Effector memory CD4-positive, alpha-beta T cell (primary cell): Measurements from ENCODE around the gene PLCB2.

Experiments
- DNase-seq, 3 donors: peaks; one replicate each; pipeline ENCODE4 v3.0.0-alpha.2; 2020
- H3K27ac ChIP-seq: 2 replicates; pipeline ENCODE4 v1.7.0; 2013; ENCODE audit warnings: mild to moderate bottlenecking, low read length, moderate library complexity; ENCODE audit not compliant: insufficient read depth, poor library complexity, severe bottlenecking
- H3K27me3 ChIP-seq: replicated peaks from 2 replicates; pipeline ENCODE4 v1.7.0; 2013; ENCODE audit warnings: mild to moderate bottlenecking, low read length; ENCODE audit not compliant: insufficient read depth, control insufficient read depth, poor library complexity, severe bottlenecking
- H3K36me3 ChIP-seq: 2 replicates; pipeline ENCODE4 v1.7.0; 2013; ENCODE audit warnings: mild to moderate bottlenecking, low read length, moderate library complexity; ENCODE audit not compliant: control insufficient read depth, insufficient read depth
- H3K4me1 ChIP-seq: 2 replicates; pipeline ENCODE4 v1.7.0; 2013; ENCODE audit warnings: low read length, mild to moderate bottlenecking; ENCODE audit not compliant: control insufficient read depth, insufficient read depth, poor library complexity, severe bottlenecking
- H3K4me3 ChIP-seq: 2 replicates; pipeline ENCODE4 v1.7.0; 2013; ENCODE audit warnings: low read length, low read depth, mild to moderate bottlenecking; ENCODE audit not compliant: insufficient read depth, poor library complexity, severe bottlenecking
- H3K9me3 ChIP-seq: 2 replicates; pipeline ENCODE4 v1.7.0; 2013; ENCODE audit warnings: mild to moderate bottlenecking, low read length, moderate library complexity; ENCODE audit not compliant: control insufficient read depth

Gene PLCB2

DNA sequence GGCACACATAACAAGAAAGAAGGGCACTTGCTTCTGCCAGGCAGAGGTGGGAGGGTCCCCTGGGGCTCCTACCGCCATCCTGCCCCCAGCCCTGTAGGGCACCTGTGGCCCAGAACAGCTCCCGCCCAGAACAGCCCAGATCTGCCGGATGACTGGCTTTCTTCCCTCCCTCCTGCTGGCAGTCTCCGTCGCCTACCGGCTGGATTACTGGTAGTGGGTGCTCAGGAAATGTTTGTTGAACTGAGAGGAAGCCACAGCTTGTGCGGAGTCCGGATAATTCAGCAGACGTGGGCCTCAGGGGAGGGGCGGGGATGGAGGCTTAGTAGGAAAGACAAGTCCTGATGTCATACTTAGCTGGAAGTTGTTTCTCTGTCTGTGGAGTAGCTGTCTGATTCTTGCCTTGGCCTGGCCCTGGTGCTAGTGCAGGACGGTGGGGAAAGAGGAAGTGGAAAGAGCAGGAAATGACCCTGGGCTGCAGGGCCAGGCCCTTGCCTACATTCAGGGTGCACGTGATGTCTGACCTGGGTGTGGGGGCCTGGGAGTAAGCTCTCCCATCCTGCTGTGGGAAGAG, 26.3 kb upstream of the PLCB2 start:
- Histone ChIP-seq H3K4me1 (peaks cover 9% of the 10 kb centered on the region), H3K27me3 (no peaks in the 10 kb centered on the region), H3K27ac (no peak overlapping the region), H3K9me3 (no peaks in the 10 kb centered on the region), H3K36me3 (no peaks in the 10 kb centered on the region), H3K4me3 (no peak overlapping the region)
- DNase-seq, result no peak

DNA sequence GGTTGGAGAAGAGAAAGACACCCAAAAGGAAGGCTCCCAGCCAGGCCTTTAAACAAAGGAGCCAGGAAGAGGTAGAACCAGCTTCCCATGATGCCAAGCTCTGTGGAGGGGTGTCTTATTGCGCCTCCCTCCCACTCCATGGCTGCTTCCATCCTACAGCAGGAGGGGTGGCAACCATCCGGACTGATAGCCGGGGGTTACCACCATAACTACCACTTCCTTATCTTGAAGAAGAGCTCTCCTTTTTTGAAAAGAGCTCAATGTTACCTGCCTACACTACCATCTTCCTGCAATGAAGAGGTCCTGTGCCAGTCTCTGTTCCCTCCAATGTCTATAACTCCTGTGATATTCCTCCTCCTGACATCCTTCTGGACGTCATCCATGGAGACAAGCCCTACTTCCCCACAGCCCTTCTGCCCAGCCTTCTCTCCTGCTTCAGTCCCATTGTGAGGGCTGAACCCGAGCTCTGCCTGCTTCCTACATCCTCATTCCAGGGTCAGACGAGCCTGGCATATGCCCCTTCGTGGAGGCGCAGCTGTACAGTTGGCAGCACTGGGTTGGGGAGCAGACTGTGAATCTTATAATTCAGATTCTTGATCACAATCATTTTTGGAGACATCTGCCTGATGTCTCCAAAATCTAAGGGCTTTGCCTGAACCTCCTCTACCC, 24.5 kb upstream of the PLCB2 start:
- peaks cover 4% of the 10 kb centered on the region for H3K4me1 ChIP-seq
- no peaks in the 10 kb centered on the region for H3K36me3 ChIP-seq
- no peak overlapping the region for H3K4me3 ChIP-seq
- H3K9me3 ChIP-seq, result no peaks in the 10 kb centered on the region
- no peaks in the 10 kb centered on the region for H3K27me3 ChIP-seq
- no peak overlapping the region for H3K27ac ChIP-seq
- no peak for DNase-seq

DNA sequence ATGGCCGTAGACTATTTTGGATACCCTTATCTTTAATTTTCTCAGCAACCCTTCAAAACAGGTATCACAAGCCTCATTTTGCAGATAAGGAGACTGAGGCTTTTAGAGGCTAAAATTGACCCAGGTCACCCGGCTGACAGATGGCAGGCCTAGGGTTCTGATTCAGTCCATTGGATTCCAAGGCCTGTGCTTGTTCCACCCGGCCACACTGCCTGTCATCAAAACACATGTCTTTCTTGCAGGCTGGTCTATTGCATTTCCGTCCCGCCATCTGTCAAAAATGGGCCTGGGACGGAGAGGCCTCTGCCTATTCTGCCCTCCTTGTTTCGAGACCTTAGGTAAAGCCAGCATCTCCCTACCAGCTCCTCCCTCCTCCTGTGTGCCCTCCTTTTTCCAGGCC, 23.9 kb upstream of the PLCB2 start:
- peaks cover 4% of the 10 kb centered on the region for H3K4me1 ChIP-seq
- no peaks in the 10 kb centered on the region for H3K9me3 ChIP-seq
- H3K4me3 ChIP-seq, result no peak overlapping the region
- H3K27ac ChIP-seq, result no peak overlapping the region
- no peaks in the 10 kb centered on the region for H3K27me3 ChIP-seq
- DNase-seq, result no peak
- no peaks in the 10 kb centered on the region for H3K36me3 ChIP-seq

DNA sequence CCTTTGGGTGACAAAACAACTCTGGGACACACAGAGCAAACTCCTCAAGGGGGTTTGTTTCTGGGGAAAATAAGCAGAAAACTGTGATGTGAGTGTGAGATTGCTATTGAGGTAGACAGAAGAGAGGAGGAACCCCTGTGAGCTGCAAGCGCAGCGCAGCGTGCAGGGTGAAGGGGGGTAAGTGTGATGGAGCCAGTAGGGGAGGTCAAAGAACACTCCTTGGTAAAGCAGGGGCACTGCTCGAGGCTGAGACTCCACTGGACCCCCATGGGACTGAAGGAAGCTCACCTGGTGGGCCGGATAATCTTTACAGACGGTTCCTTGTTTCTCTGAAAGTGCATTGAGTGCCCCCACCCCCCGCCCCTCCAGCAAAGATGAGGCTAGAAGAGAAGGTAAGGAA, 23.3 kb upstream of the PLCB2 start:
- no peaks in the 10 kb centered on the region for H3K27me3 ChIP-seq
- H3K27ac ChIP-seq, result no peak overlapping the region
- H3K4me3 ChIP-seq, result no peak overlapping the region
- no peaks in the 10 kb centered on the region for H3K36me3 ChIP-seq
- DNase-seq, result no peak
- H3K4me1 ChIP-seq, result peaks cover 4% of the 10 kb centered on the region
- no peaks in the 10 kb centered on the region for H3K9me3 ChIP-seq

DNA sequence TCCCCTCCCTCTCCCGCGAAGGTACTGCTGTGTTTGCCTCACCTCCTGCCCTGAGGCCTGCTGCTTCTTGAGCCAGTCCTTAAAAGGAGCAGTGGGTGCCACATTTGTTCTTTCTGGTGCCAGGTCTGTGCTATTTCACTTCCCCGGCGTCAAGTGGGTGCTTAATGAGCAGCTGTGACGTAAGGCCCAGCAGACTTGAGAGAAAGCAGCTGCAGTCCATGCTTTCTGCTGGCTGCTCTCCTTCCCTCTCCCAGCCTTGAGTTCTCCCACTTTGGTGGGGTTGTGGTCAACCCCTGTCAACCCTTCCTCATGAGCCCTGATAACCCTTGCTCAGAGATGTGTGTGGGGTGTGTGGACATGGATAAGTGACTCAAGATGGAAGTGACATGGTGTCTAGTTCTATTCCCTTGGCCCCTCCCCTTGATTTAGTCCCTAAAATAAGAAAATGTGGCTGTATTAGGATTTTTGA, 22.7 kb upstream of the PLCB2 start:
- H3K4me1 ChIP-seq, result peaks cover 4% of the 10 kb centered on the region
- no peak overlapping the region for H3K4me3 ChIP-seq
- no peaks in the 10 kb centered on the region for H3K9me3 ChIP-seq
- H3K27me3 ChIP-seq, result no peaks in the 10 kb centered on the region
- H3K36me3 ChIP-seq, result no peaks in the 10 kb centered on the region
- no peak for DNase-seq
- H3K27ac ChIP-seq, result no peak overlapping the region

DNA sequence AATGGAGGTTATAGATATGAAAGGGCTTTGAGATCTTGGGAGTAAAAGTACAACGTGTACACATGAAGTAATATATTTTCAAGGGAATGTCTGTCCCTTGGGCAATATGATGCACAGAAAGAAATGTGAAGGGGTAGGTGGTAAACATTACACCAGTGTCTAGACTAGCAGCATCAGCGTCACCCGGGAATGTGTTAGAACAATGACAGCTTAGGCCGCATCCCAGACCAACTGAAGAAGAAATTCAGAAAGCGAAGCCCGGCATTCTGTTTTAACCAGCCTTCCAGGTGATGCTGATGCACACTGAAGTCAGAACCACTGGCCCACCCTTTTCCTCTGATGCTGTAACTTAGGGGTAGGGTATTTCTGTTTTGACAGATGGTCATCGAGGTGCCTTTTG, 22.1 kb upstream of the PLCB2 start:
- no peak overlapping the region for H3K4me3 ChIP-seq
- H3K9me3 ChIP-seq, result no peaks in the 10 kb centered on the region
- peaks cover 6% of the 10 kb centered on the region for H3K4me1 ChIP-seq
- no peaks in the 10 kb centered on the region for H3K27me3 ChIP-seq
- no peaks in the 10 kb centered on the region for H3K36me3 ChIP-seq
- H3K27ac ChIP-seq, result no peak overlapping the region
- DNase-seq, result no peak

DNA sequence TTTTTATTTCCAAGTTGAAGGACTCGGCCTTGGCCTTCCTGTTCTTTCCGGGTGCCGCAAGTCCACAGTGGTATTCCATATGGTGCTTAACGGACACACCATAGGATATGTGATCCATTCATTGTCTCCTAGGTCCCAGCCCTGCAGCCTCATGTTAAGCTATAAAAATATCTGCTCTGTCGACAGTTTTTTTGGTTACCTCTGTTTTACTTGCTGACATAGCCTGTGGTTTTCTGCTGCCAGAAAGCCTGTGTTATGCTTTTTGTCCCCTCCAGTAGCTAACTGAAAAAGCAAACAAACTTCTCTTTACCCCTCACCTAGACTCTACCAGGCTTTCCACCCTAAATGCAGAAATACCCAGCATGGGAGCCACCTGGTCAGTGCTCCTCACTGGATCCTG, 21.0 kb upstream of the PLCB2 start:
- H3K9me3 ChIP-seq, result no peaks in the 10 kb centered on the region
- no peaks in the 10 kb centered on the region for H3K27me3 ChIP-seq
- no peak for DNase-seq
- peaks cover 7% of the 10 kb centered on the region for H3K4me1 ChIP-seq
- H3K27ac ChIP-seq, result no peak overlapping the region
- H3K4me3 ChIP-seq, result no peak overlapping the region
- H3K36me3 ChIP-seq, result no peaks in the 10 kb centered on the region

DNA sequence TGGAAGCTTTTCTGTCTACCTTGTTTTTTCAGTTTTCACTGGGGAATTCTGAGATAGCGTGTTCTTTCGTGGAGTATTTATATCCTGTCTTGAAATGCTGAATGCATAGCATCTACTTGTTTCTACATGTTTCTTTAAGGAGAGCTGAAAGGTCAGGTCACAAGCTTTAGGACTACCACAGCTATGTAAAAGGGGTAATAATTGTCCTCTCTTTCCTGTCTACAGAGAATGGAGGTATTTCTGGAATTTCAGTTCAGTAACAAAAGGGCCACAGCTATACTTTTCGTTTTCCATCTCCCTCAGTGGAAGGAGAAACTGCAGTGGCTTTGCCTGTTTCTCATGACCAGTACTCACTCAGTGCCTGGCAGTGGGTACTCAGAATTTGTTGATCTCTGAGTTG, 20.4 kb upstream of the PLCB2 start:
- Histone ChIP-seq H3K36me3 (no peaks in the 10 kb centered on the region), H3K4me1 (peaks cover 7% of the 10 kb centered on the region), H3K4me3 (no peak overlapping the region), H3K9me3 (no peaks in the 10 kb centered on the region), H3K27me3 (no peaks in the 10 kb centered on the region), H3K27ac (no peak overlapping the region)
- no peak for DNase-seq

DNA sequence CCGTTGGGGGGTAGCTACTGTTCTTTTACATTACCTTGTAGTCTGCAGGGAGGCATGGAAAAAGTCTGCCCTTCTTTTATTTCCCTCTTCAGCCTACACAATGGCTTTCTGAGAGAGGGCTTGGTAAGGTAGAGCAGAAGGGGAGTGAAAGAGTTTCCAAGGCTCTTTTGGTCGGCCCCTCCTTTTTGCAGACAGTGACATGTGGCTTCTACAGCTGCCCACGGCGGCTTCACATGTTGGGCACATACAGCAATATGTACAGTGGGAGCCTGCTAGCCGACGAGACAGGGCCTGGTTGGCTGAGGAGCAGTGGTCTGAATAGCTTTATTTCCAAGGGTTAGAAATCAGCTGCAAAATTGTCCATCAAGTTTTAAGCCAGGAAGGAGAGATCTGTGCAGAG, 19.7 kb upstream of the PLCB2 start:
- no peaks in the 10 kb centered on the region for H3K9me3 ChIP-seq
- H3K36me3 ChIP-seq, result no peaks in the 10 kb centered on the region
- H3K4me3 ChIP-seq, result no peak overlapping the region
- no peak for DNase-seq
- H3K27ac ChIP-seq, result no peak overlapping the region
- H3K27me3 ChIP-seq, result no peaks in the 10 kb centered on the region
- peaks cover 7% of the 10 kb centered on the region for H3K4me1 ChIP-seq

DNA sequence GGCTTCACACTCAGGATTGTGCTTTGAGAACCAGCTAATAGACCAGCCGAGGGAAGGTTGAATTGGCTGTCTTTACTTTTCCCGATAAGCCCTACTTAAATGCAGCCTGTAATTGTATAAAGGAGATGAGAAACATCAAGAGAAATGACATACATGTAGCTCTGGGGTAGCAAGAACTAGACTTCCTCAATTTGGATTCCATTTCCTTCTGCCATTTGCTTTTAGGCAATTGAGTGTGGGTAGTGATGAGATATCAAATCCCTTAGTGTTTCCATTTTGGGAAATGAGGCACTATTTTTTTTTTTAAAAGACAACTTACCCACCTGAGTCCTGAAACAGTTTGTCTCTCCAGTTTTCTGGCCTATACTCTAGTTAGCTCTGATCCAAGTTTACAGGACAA, 18.0 kb upstream of the PLCB2 start:
- H3K4me1 ChIP-seq, result peaks cover 7% of the 10 kb centered on the region
- no peak for DNase-seq
- H3K27me3 ChIP-seq, result no peaks in the 10 kb centered on the region
- no peaks in the 10 kb centered on the region for H3K36me3 ChIP-seq
- H3K27ac ChIP-seq, result no peak overlapping the region
- no peak overlapping the region for H3K4me3 ChIP-seq
- no peaks in the 10 kb centered on the region for H3K9me3 ChIP-seq
